ENCODE results near the gene CDH23.
A peak's percentile ranks its signal among the peaks of the same experiment; 100 is the strongest.

CDH23 gene

DNA sequence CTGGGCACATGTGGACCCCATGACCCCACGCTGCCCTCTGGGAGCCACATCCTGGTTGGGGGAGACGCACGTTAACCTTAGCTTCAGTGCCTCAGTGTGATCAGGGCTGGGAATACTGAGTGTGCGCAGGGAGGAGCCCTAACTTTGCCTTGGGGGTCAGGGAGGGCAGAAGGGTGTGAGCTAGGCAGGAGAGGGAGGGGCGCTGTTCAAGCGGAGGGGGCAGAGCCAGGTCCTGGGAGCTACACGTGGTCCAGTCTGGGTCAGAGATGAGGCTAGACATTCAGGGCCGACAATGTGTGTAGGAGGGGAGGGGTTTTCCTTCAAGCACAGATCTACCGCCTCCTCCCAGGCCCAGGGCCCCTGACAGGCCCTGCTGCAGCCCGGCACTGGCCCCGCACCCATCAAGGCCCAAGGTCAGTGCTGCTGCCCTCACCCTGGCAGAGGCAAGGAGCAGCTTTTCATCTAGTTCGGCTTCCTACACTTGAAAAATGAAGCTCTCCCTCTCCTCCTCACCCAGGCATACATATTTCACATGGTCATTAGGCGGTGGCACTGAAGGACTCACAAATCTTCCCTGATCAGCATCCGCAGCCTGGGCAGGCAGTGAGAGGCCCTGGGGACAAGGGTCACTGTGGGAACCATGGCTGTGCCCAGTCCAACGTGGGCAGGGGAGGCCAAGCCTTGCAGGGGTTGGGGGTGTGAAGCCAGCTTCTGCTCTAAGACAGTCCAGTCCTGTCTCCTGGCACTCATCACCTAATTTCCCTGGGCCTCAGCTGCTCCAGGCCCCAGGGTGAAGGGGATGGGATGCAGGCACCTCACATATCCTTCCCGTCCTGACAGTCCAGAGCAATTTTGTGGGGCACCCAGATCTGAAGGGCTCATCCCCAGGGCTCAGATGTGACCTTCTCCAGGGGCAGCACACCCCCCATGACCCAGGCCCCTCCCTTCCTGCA lies 275.6 kb downstream of the CDH23 start:
- no peak for DNase-seq

GRCh38 chr10:71675295-71675970 lies 278.7 kb downstream of the CDH23 start:
- DNase-seq: no peak

GRCh38 chr10:71677261-71677660 lies 280.5 kb downstream of the CDH23 start:
- DNase-seq: no peak

- no peak for DNase-seq
These were observed 281.5 kb downstream of the CDH23 start for GRCh38 chr10:71678057-71678805.

- no peak for DNase-seq
These were observed 282.7 kb downstream of the CDH23 start for GRCh38 chr10:71679425-71679824.

DNA sequence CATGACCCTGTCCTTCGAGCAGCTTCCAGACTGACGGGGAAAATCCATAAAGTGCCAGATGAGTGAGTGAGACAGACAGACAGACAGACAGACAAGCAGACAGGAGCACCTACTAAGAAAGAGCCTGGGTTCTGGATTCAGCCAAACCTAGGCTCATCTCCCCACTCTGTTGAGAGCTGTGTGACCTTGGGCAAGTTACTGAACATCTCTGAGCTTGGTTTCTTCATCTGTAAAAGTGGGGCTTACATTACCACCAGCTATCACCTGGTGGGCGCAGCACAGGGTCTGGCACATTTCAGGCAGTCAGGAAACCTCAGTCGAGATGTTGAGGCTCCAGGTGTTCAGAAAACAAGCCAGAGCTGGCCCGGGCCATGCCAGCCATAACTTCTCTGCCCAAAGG lies 285.3 kb downstream of the CDH23 start:
- no peak for DNase-seq

DNA sequence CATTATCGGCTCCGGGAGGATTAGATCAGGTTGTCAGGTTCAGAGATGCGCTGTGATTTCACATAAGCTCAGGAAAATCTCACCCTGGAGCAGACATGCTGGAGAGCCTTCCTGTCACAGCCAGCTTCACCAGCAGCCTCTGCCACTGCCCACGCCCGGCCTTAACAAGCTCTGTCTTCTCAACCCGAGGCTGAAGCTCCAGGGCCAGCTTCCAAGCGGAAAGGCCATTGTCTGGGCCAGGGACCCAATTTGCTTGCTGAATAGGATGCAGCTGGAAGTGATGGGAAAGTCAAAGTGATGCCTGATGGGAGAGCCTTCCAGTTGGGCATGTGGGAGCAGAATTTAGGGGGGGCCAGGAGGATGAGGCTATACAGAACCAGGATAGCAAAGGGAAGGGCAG lies 286.6 kb downstream of the CDH23 start:
- no peak for DNase-seq

DNA sequence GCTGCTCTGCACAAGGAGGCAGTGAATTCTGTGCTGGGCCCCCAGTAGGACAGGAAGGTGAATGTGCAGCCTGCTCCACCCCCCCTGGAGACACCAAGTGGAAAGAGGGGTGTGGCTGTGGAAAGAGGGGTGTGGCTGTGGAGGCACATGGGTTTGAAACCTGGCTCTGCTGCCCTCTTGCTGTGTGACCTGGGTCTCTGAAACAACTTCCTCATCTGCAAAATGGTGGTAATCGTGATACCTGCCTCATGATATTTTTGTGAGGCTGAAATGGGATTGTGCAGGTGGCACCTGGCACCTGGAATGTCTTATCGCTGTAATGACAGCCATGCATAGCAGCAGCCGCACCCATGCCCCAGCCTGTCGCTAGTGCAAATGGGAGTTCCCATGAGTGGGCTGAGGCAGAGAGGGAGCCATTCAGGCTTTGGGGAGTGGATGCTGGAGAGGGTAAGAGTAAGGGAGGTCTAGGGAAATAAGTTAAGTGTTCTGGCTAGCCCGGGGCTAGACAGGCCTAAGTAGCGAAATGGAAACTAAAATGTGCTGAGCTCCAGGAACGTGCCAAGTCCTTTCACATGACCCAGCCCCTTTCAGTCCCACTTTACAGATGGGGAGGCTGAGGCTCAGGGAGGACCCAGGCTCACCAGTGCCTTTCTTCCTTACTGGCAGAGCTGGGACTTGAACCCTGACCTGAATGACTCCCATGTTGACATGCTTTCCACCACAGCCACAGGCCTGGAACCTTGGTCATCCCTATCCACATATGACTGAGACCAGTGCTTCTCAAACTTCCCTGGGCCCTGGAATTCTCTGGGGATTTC lies 287.8 kb downstream of the CDH23 start:
- DNase-seq: no peak

DNA sequence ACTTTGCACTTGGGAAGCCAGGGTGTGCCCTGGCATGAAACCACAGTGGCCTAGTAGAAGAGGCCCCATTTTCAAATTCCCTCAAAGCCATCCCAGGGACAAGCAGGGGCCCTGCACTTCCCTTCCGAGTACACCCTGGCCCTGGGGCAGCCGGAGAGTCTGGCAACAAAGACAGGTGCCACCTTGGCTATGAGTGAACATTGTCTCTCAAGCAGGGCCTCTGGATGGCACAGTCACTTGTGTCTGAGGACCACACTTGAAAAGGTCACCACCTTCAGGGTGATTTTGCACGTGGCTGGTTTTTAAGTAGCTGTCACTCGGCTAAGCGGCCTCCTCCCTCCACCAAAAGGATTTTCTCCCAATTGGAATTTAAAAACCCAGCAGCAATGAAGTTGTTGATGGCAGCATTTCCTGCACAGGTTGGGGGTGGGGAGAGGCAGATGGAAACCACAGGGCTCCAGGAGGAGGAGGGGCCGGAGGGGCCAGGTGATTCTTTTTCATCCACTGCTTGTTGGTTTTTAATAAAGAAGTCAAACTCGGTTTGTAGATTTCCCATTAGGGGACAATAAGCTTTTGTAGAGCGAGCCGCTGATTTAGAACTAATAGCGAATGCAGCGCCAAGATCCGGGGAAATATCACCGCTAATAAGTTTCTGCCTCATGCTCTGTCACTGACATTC lies 289.0 kb downstream of the CDH23 start:
- DNase-seq: peak; percentile 1

DNA sequence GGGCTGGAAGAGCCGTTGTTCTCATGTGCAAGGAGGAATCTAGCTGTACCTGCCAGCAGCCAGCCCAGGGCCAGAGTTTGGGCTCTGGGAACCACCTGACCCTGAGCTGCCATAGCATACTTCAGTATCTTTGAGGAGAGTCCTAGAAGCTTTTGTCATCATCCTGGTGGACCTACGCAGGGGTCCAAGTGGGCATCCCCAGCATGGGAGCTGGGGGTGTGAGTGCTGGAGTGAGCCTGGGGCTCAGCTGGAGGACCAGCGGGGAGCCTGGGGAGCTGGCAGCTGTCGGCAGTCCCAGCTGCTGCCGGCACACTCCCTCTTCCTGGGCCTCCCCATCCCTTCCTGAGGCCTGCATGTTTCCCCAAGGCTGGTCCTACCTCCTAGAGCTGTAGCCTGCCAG lies 290.4 kb downstream of the CDH23 start:
- DNase-seq: no peak

DNA sequence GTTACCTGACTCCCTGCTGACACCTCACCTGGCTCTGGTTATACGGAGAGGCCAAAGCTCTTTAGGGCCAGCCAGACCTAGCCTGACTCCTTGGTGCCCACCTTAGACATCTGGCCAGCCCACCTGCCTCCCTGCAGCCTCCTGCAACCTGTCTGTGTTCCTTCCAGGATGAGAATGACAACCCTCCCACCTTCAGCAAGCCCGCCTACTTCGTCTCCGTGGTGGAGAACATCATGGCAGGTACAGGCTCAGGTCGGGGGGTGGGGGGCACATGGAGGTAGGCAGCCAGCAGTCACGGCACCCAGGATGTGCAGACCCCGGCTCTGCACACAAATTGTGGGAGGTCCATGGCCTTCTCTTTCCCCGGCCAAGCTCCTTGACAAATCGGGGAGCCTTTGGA lies 290.8 kb downstream of the CDH23 start:
- no peak for DNase-seq

DNA sequence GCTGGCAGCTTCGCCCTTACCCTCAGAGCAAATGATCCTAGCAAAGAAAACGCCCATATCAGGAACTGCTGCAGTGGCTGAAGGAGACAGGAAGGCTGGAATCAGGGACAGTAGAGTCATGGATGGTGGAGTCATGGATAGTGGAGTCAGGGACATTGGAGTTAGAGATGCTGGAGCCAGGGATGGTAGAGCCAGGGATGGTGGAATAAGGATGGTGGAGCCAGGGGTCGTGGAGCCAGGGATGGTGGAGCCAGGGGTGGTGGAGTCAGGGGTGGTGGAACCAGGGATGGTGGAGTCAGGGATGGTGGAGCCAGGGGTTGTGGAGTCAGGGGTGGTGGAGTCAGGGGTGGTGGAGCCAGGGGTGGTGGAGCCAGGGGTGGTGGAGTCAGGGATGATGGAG lies 291.5 kb downstream of the CDH23 start:
- DNase-seq: no peak

- no peak for DNase-seq
These were observed 293.5 kb downstream of the CDH23 start for GRCh38 chr10:71690094-71690720.

- DNase-seq: no peak
These were observed 294.7 kb downstream of the CDH23 start for GRCh38 chr10:71691405-71691804.

DNA sequence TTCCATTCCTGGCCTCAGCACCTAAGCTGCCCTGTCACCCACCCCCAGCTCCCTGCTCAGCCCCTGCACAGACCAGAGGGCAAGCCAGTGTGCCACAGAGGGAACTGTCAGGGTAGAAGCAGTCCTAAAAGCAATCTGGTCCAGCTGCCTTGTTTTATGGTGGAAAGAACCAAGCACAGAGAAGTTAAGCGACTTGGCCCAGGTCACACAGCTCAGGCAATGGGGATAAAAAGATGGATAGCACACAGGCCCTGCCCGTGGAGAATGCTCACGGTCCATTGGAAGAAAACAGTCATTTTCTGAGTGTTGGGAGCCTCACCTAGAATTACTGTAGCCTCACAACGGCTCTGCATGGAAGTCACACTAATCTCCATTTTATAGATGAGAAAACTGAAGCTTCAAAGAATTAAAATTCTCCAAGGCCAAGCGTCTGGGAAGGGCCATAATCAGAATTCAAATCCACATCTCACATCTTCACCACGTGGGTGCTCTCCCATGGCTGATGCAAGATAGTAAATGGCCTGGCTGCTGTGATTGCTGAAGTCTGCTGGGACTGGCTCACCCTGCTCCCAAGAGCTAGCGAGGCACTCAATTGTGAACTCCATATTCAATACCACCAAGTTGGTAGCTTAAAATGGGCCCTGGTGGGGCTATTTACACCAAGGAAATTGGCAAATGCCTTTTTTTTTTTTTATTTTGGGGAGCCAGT lies 296.0 kb downstream of the CDH23 start:
- no peak for DNase-seq

GRCh38 chr10:71693377-71693776 lies 296.7 kb downstream of the CDH23 start:
- no peak for DNase-seq

DNA sequence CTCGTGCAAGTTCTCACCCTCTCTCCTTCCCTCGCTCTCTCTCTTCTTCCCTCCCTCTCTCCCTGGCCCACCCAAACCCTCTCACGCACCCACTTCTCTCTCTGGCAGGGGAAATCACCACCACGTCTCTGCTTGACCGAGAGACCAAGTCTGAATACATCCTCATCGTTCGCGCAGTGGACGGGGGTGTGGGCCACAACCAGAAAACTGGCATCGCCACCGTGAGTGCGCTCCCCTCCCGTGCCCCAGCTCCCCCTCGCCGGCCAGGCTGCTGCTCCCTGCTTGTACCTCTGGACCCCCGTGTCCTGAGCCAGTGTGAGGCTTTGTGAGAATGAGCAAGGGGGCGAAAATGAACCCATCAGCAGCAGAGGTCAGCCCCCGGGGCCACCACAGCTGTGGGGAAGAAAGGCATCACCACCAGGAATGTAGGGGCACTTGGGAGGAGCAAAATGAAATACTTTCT lies 297.4 kb downstream of the CDH23 start:
- no peak for DNase-seq

DNA sequence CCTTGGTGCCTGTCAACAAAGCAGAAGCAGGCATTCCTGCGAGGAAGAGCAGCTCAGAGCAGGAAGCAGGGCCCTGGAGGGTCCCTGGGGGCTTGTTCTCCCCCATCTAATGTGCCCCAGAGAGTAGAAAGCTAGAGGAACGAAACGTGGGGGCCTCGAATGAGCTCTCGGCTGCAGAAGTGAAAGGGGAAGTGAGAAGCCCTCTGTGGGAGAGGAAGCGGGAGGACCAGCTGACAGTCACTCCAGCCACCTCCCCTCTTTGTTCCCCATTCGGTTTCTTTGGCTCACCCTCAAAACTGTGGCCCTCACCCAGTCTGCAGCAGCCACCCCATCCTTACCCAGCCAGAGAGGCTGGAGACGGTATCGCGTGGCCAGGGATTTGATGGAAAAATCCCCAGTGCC lies 297.8 kb downstream of the CDH23 start:
- no peak for DNase-seq

DNA sequence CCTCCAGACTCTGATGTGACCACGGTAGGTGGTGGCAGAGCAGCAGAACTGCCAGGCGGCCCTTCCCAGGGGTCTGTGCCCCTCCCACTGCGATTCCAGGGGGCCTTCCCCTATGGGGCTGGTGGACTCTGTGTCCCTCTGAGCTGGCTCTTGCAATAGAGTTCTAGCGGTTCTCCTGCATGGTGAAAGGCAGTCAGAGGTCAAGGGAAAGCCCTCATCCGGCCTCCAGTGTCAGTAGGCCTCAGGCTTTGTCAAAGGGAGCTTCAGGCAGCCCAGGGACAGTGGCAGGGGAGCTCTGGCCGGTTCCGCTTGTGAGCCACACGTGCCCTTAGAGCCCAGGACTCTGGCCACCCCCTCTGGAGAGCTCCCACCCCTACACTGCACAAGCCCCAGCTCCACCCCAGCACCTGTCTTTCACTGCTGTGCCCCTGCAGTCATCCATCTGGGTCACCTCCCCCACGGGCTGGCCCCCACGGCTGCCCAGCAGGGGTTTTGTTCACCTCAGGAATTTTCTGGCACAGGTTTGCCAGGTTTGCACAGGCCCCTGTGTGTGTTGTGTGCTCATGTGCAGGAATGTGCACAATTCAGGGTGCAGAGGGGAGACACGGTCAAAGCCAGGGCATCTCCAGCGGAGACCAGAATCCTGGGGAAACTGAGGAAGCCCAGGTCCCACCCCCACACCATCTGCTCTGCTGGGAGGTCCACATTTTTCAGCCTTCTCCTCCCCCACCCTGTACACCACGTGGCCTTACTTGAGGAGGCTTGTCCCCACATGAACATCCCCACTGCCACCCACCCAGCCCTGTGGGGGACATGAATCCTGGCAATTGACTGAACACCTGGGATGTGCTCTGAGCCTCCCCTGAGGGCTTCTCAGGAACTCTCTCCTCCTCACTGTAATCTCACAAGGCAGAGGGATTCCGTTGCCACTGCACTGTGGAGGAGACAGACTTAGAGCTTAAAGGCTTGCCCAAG lies 299.1 kb downstream of the CDH23 start:
- DNase-seq: no peak

Measured in DMS79 treated with DMSO at 0.1 percent for 48 hours (cell line).